ENCODE results near the gene MRPL22.

- TF ChIP-seq, protein P1, sequence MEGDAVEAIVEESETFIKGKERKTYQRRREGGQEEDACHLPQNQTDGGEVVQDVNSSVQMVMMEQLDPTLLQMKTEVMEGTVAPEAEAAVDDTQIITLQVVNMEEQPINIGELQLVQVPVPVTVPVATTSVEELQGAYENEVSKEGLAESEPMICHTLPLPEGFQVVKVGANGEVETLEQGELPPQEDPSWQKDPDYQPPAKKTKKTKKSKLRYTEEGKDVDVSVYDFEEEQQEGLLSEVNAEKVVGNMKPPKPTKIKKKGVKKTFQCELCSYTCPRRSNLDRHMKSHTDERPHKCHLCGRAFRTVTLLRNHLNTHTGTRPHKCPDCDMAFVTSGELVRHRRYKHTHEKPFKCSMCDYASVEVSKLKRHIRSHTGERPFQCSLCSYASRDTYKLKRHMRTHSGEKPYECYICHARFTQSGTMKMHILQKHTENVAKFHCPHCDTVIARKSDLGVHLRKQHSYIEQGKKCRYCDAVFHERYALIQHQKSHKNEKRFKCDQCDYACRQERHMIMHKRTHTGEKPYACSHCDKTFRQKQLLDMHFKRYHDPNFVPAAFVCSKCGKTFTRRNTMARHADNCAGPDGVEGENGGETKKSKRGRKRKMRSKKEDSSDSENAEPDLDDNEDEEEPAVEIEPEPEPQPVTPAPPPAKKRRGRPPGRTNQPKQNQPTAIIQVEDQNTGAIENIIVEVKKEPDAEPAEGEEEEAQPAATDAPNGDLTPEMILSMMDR (IDR thresholded peaks at IDR 0.05), result no peak
- TF ChIP-seq POLR2A (IDR thresholded peaks at IDR 0.05), result no peak
Measured at GRCh38 chr5:155008669-155009068, 67.8 kb downstream of the MRPL22 start.
